ENCODE results near the gene EIF2B1. TPM values are rescaled to one million over a fixed set of nuclear protein-coding genes. Genes with fewer than 3 reads are reported as not detected.
A peak's percentile ranks its signal among the peaks of the same experiment; 100 is the strongest.

The EIF2B1 gene
- total RNA-seq, 1 experiment from 2014 or later: 59.8 TPM

GRCh38 chr12:123670882-123671728, 37.6 kb upstream of the EIF2B1 start, which contains the start of gene TCTN2:
Gene TCTN2 (plus strand): TSS chr12:123671113. CDS start chr12:123671241, 128 bp downstream.
- H3K56ac ChIP-seq (ENCODE audit: insufficient read length, low read depth, low read length): no peak within 1 kb of the TSS
- H3T11ph ChIP-seq (ENCODE audit: low read length): no peak within 1 kb of the TSS
- H4K8ac ChIP-seq (replicated peaks; ENCODE audit: insufficient read length, low read depth, low read length): no peak within 1 kb of the TSS
- H3K79me1 ChIP-seq (ENCODE audit: insufficient read depth, low read depth, low read length, poor library complexity, severe bottlenecking): no peaks in the 10 kb centered on the region
- H2BK120ac ChIP-seq (ENCODE audit: low read depth, low read length, poor library complexity, severe bottlenecking): no peak within 1 kb of the TSS
- H3K9ac ChIP-seq (ENCODE audit: extremely low read depth, insufficient read length, low read length): peak within 1 kb of the TSS; percentile 72
- H3K23me2 ChIP-seq (ENCODE audit: insufficient read length, low read depth, low read length, poor library complexity, severe bottlenecking): peaks cover 5% of the 10 kb centered on the region
- no peak within 1 kb of the TSS for H2BK15ac ChIP-seq (ENCODE audit: low read depth, low read length)
- no peaks in the 10 kb centered on the region for H3K27me3 Mint-ChIP-seq (ENCODE audit: low read depth)
- H3K79me2 ChIP-seq (ENCODE audit: insufficient read depth, low read length): no peaks in the 10 kb centered on the region
- no peak for TF ChIP-seq CTCF (conservative IDR thresholded peaks at IDR 0.05)
- no peak within 1 kb of the TSS for H2AK5ac ChIP-seq (ENCODE audit: insufficient read length, low read length)
- H4K91ac ChIP-seq (ENCODE audit: insufficient read length, low read depth, low read length): no peak within 1 kb of the TSS
- H2AFZ ChIP-seq (ENCODE audit: low read length): peak within 1 kb of the TSS; percentile 100
- H3K4me1 ChIP-seq (ENCODE audit: insufficient read depth, low read length): no peaks in the 10 kb centered on the region
- peaks cover 3 to 9% of the 10 kb centered on the region in 2 experiments for H3K4me1 Mint-ChIP-seq
- no peak within 1 kb of the TSS for H3K27ac ChIP-seq (ENCODE audit: insufficient read length, low read depth, low read length)
- no peaks in the 10 kb centered on the region for H3K27me3 ChIP-seq (ENCODE audit: insufficient read depth, low read length)
- no peak within 1 kb of the TSS for H2BK5ac ChIP-seq (ENCODE audit: insufficient read length, low read length)
- H3K23ac ChIP-seq (ENCODE audit: insufficient read length, low read depth, low read length): no peak within 1 kb of the TSS
- peak within 1 kb of the TSS in 2 of 3 experiments; percentile 85 to 87; a peak in 3 of 7 replicates for H3K27ac Mint-ChIP-seq
- no peak within 1 kb of the TSS for H2BK20ac ChIP-seq (ENCODE audit: low read depth, low read length, poor library complexity, severe bottlenecking)
- H3K4me3 Mint-ChIP-seq: peak within 1 kb of the TSS; percentile 89 to 93
- H4K20me1 ChIP-seq (ENCODE audit: control insufficient read depth, insufficient read depth, insufficient read length): no peaks in the 10 kb centered on the region
- no peaks in the 10 kb centered on the region for H3K9me3 Mint-ChIP-seq
- H3K36me3 Mint-ChIP-seq (ENCODE audit: insufficient read depth in 1 of 3, low read depth in 3 of 3): peaks cover 0 to 11% (median 5%) of the 10 kb centered on the region in 3 experiments; a peak in 3 of 7 replicates
- no peak within 1 kb of the TSS for H2BK12ac ChIP-seq (ENCODE audit: insufficient read length, low read depth, low read length)
- no peak within 1 kb of the TSS for H3K14ac ChIP-seq (ENCODE audit: insufficient read depth, low read length)
- DNase-seq: peak; percentile 98
- H3K4me2 ChIP-seq (ENCODE audit: insufficient read depth, insufficient read length, low read length): peak within 1 kb of the TSS; percentile 89
- WGBS (ENCODE audit: extremely low coverage, insufficient read length, low lambda C conversion rate): no CpG with 5 or more reads among the region's 53 CpGs
- H3K9me3 ChIP-seq (ENCODE audit: control insufficient read depth, low read depth, low read length): no peaks in the 10 kb centered on the region
- no peak within 1 kb of the TSS for H4K5ac ChIP-seq (ENCODE audit: insufficient read length, low read depth, low read length)
- H3K4ac ChIP-seq (ENCODE audit: low read depth, low read length): no peak within 1 kb of the TSS
- no peak within 1 kb of the TSS for H3K18ac ChIP-seq (ENCODE audit: insufficient read length, low read depth, low read length)
